Prostate gland (tissue), 2 donors: Measurements from ENCODE around the gene PLXDC2.

Experiments
- POLR2A ChIP-seq: fragments of 450-650 bp; IDR thresholded peaks from one replicate; pipeline ENCODE4 v1.6.1; 2016; ENCODE audit warnings: antibody characterized with exemption, mild to moderate bottlenecking
- POLR2AphosphoS5 ChIP-seq: sonication (generic); formaldehyde crosslinking; IDR thresholded peaks from one replicate; pipeline ENCODE4 v1.6.1; 2017; ENCODE audit warnings: antibody characterized with exemption
- TF ChIP-seq, protein P1 (sequence below), 4 experiments: fragments of 200-600 bp in 2 of 4; fragments of 450-650 bp in 2 of 4; sonication (generic) in 2 of 4; IDR thresholded peaks; 1 replicate in 3 of 4; 2 replicates in 1 of 4; pipeline ENCODE4 v1.5.1; 2016 to 2019; ENCODE audit warnings: antibody characterized with exemption in 4 of 4, mild to moderate bottlenecking in 2 of 4, moderate library complexity in 2 of 4

DNA sequence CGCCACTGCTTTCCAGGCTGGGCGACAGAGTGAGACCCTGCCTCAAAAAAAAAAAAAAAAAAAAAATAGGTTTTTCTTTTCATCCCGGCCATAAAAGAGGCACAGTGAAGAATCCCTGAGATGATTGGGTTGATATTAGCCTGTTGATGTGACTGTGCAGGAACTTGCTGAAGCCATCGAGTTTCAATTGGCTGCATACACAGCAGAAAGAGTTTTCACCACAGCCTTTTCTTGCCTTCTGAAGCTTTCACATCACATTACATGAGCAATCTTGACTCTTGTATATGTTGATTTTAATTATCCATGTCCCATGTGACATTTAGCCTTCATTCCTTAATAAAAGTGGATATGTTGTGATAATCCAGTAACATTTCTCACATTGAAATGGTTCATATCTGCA, 14.9 kb upstream of the PLXDC2 start:
- TF ChIP-seq POLR2AphosphoS5, result no peak
- TF ChIP-seq, protein P1, sequence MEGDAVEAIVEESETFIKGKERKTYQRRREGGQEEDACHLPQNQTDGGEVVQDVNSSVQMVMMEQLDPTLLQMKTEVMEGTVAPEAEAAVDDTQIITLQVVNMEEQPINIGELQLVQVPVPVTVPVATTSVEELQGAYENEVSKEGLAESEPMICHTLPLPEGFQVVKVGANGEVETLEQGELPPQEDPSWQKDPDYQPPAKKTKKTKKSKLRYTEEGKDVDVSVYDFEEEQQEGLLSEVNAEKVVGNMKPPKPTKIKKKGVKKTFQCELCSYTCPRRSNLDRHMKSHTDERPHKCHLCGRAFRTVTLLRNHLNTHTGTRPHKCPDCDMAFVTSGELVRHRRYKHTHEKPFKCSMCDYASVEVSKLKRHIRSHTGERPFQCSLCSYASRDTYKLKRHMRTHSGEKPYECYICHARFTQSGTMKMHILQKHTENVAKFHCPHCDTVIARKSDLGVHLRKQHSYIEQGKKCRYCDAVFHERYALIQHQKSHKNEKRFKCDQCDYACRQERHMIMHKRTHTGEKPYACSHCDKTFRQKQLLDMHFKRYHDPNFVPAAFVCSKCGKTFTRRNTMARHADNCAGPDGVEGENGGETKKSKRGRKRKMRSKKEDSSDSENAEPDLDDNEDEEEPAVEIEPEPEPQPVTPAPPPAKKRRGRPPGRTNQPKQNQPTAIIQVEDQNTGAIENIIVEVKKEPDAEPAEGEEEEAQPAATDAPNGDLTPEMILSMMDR (IDR thresholded peaks at IDR 0.05), result no peak
- no peak for TF ChIP-seq POLR2A
